NCI-H187 (cell line): Measurements from ENCODE around the gene ZMYND11.
"Not testable (repeated sequence)": the region's sequence is repeated elsewhere in the genome, so short reads cannot be mapped to it uniquely, and the experiment has no call there.

Experiments
- DNase-seq, 2 experiments: peaks; one replicate each; lab custom pipeline; 2025; lab: John Stamatoyannopoulos, UW

The ZMYND11 gene

GRCh38 chr10:132946-133898 is 2.0 kb upstream of the ZMYND11 start:
- DNase-seq = no peak

GRCh38 chr10:134247-135131 is 766 bp upstream of the ZMYND11 start:
- peak; percentile 14 to 33 for DNase-seq

GRCh38 chr10:135601-136464 is 578 bp downstream of the ZMYND11 start:
- peak in 1 of 2 experiments; percentile 43 for DNase-seq

- no peak for DNase-seq
These were observed 1.2 kb downstream of the ZMYND11 start for GRCh38 chr10:136465-136762.

- no peak for DNase-seq
These were observed 1.8 kb downstream of the ZMYND11 start for GRCh38 chr10:137031-137430.

- no peak for DNase-seq
These were observed 2.4 kb downstream of the ZMYND11 start for GRCh38 chr10:137606-138005.

GRCh38 chr10:142371-142770 is 7.1 kb downstream of the ZMYND11 start:
- DNase-seq = no peak

GRCh38 chr10:152915-153314 is 17.7 kb downstream of the ZMYND11 start:
- DNase-seq = no peak

- DNase-seq = no peak
These were observed 19.1 kb downstream of the ZMYND11 start for GRCh38 chr10:154348-154747.

- DNase-seq = no peak
These were observed 32.1 kb downstream of the ZMYND11 start for GRCh38 chr10:167383-167782.

- DNase-seq = no peak
These were observed 38.5 kb downstream of the ZMYND11 start for GRCh38 chr10:173741-174140.

GRCh38 chr10:176677-177076 is 41.4 kb downstream of the ZMYND11 start:
- no peak for DNase-seq

GRCh38 chr10:178208-178607 is 43.0 kb downstream of the ZMYND11 start:
- no peak for DNase-seq

GRCh38 chr10:178723-179122 is 43.5 kb downstream of the ZMYND11 start:
- no peak for DNase-seq

GRCh38 chr10:182441-183201 is 47.4 kb downstream of the ZMYND11 start:
- DNase-seq = no peak

GRCh38 chr10:184174-184573 is 48.9 kb downstream of the ZMYND11 start:
- DNase-seq = no peak

- DNase-seq = no peak
These were observed 49.7 kb downstream of the ZMYND11 start for GRCh38 chr10:184911-185310.

GRCh38 chr10:185571-185970 is 50.3 kb downstream of the ZMYND11 start:
- DNase-seq = not testable (repeated sequence)

- no peak for DNase-seq
These were observed 51.7 kb downstream of the ZMYND11 start for GRCh38 chr10:186911-187310.

- DNase-seq = no peak
These were observed 53.3 kb downstream of the ZMYND11 start for GRCh38 chr10:188546-188945.

- no peak for DNase-seq
These were observed 55.0 kb downstream of the ZMYND11 start for GRCh38 chr10:190216-190615.
